GM23248 (cell line): ENCODE data around the gene BEST2.

Source experiments
- EZH2 ChIP-seq: fragments of 200-600 bp; sonication (generic); IDR thresholded peaks from 2 replicates; pipeline ENCODE4 v1.6.1; 2018; ENCODE audit warnings: antibody characterized with exemption, mild to moderate bottlenecking; ENCODE audit not compliant: insufficient read depth, poor library complexity, severe bottlenecking
- EZH2phosphoT487 ChIP-seq: fragments of 200-600 bp; sonication (generic); IDR thresholded peaks from 2 replicates; pipeline ENCODE4 v1.6.1; 2018; ENCODE audit warnings: antibody characterized with exemption, moderate library complexity, mild to moderate bottlenecking, low read depth; ENCODE audit not compliant: insufficient read depth

DNA sequence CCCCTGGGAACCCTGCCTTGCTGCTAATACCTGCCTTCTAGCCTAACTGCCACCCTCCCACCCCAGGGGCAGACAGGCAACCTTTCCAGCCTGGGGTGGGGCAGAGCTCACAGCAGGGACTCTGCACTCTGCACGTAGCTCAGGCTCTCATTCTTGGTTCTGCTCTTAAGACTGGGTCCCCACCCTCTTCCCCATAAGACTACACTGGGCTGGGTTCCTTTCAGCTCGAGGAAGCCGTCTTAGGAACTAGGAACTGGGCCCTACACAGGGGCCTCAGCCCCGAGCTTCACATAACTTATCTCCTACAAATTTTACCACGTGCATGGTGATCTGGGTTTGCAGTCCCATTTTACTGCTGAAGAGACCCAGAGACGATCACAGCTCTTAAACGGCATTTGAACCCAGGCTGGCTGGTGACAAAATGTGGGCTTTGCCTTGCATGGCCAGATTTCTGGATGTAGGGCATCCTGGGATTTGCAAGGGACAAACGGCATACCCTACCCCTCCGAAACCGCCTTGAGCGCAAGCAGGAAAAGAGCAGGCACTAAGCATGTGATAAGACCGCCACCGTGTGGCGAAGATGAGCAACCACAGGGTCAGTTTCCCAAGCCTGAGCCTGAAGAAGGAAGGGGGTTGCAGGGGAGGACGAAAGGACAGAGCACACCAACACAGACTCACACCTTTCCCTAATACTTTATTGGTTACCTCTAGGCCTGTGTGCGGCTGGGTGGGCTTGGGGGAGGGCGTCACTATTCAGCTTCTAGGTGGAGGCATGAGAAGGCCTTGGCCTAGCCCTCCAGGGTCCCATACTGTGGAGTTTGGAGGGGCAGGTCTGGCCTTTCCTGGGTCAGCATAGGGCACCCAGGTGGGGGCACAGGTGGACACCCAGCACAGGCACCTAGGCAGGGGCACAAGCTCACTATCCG is 44.8 kb downstream of the BEST2 start:
- no peak for TF ChIP-seq EZH2
- TF ChIP-seq EZH2phosphoT487 = no peak
